Fibroblast of skin of right quadriceps (primary cell): Measurements from ENCODE around the gene C1QTNF9B.
"Not testable (repeated sequence)": the region's sequence is repeated elsewhere in the genome, so short reads cannot be mapped to it uniquely, and the experiment has no call there.

Experiments
- DNase-seq: peaks from one replicate; pipeline ENCODE4 v3.0.0-alpha.2; 2013

C1QTNF9B gene

DNA sequence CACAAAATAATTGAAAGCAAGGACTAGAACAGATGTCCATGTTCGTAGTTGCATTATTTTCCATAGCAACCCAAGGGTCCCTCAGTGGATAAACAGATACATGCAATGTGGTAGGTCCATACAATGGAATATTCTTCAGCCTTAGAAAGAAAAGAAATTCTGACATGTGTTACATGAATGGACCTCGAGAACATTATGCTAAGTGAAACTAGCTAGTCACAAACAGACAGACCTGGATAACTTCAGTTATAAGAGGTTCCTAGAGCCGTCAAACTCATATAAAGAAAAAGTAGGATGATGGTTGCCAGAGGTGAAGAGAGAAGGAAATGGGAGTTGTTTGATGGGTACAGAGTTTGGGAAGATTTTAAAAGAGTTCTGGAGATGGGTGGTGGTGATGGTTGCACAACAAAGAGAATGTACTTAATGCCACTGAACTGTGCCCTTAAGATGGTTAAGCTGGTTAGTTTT is at the start of gene C1QTNF9B:
TSS of gene C1QTNF9B (minus strand) at position 51 of the 468 bp plus-strand sequence.
- not testable (repeated sequence) for DNase-seq

DNA sequence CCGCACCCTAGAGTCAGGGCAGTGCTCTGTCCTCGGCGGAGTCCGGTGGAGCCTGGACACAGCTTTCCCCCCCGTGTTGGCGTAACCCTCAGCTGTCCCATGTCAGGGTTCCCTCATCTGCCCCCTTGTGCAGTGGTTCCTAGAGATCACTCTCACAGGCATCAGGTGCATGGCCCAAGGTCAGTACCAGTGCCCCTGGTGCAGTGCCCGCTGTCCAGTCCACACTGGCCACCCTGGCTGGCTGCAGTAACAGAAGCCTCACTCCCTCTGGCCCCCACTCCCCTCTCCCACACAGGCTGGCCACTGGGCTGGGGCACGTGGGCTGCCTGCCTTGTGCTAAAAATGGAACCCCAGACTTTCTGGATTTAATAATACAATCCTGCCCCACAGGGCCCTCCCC is 49.6 kb upstream of the C1QTNF9B start:
- no peak for DNase-seq

- no peak for DNase-seq
Measured at GRCh38 chr13:23946067-23946466, 48.8 kb upstream of the C1QTNF9B start.

DNA sequence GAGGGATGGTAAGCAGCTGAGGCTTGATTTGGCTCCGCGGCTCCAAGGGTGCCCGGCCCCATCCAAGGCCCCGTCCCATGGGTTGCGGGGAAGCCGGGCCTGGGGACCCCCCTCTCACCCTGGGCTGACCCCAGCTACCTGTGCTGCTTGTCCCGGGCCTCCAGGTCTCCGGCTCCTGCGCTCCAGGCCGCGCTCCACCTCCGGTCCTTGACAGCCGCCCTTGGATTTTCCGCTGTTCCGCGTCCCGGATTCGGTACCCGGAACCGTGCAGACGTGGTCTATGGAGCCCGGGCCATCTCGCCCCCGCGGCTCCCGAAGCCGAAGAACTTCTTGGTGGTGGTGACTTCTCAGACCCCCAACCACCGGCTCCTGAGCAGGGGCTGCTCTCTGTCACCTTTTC is 48.3 kb upstream of the C1QTNF9B start:
- no peak for DNase-seq

- DNase-seq: no peak
Measured at GRCh38 chr13:23941211-23941610, 43.9 kb upstream of the C1QTNF9B start.

GRCh38 chr13:23939666-23940065 is 42.4 kb upstream of the C1QTNF9B start:
- DNase-seq: not testable (repeated sequence)

GRCh38 chr13:23934520-23934919 is 37.2 kb upstream of the C1QTNF9B start:
- DNase-seq: peak; percentile 39

GRCh38 chr13:23928985-23929384 is 31.7 kb upstream of the C1QTNF9B start:
- peak; percentile 93 for DNase-seq

DNA sequence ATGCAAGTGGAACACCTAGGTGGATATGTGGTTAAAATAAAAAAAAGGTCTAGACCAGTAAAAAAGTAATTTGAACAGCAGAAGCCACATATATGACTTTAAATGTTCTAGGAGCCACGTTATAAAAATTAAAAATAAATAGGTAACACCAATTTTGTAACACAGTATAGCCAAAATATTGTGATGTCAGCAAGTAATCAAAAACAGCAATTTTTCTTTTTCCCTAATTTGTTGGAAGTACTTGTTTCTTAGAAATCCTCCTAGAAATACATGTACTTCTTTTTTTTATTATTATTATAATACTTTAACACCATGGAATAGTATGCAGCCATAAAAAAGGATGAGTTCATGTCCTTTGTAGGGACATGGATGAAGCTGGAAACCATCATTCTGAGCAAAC is 25.7 kb upstream of the C1QTNF9B start:
- no peak for DNase-seq

- DNase-seq: peak; percentile 13
Measured at GRCh38 chr13:23922005-23922932, 25.0 kb upstream of the C1QTNF9B start.

DNA sequence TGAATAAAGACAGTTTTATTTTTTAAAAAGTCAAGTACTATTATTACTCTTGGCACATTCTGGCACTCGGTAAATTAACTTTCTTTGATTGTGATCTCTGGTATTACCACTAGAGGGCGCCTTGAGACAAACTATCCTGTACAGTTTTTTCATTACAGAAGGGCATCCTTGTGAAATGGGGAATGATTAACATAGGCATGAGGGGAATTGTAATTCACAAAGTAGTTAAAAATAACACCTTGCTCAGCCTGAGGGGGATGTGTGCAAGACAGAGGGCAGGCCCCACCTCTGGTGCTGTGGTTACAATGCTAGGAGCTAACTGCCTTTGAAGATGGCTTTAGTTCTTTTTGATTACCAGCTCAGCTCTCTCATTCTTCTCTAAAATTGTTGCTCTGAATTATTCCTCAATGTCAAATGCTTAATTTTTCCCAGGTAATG is 24.2 kb upstream of the C1QTNF9B start:
- DNase-seq: peak; percentile 71

GRCh38 chr13:23919006-23919405 is 21.7 kb upstream of the C1QTNF9B start:
- peak; percentile 9 for DNase-seq

DNA sequence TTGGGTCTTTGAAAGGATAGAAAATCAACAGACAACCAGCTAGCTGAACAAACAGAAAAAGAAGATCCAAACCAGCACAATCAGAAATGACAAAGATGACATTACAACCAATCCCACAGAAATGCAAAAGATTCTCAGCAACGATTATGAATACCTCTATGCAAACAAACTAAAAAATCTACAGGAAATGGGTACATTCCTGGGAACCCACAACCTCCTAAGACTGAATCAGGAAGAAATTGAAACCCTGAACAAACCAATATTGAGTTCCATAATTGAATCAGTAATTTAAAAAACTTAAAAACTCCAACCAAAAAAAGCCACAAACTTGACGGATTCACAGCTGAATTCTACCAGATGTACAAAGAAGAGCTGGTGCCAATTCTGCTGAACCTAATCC is 20.9 kb upstream of the C1QTNF9B start:
- DNase-seq: peak; percentile 65

GRCh38 chr13:23915308-23915707 is 18.0 kb upstream of the C1QTNF9B start:
- no peak for DNase-seq

GRCh38 chr13:23912469-23912868 is 15.2 kb upstream of the C1QTNF9B start:
- DNase-seq: no peak

- no peak for DNase-seq
Measured at GRCh38 chr13:23909606-23910005, 12.3 kb upstream of the C1QTNF9B start.

DNA sequence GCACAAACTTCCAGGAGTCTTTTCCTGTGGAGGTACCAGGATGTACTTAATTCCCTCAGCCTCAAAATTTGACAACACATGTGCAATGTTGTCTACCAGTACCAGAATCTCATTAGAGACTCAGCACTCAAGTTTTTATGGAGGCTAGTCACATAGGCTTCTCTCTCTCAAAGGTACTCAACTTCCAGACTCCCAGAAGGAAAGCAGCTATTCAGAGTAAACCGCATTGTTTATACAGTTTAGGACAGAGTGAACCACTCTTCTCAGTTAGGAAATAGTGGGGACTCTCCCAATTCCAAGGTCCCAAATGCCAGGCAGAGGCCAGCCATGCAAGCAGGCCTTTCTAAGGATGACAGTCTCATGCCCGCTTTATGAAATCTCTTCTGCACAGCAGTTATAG is 8.5 kb upstream of the C1QTNF9B start:
- DNase-seq: no peak

- no peak for DNase-seq
Measured at GRCh38 chr13:23903906-23904280, 6.6 kb upstream of the C1QTNF9B start.

GRCh38 chr13:23902975-23903905 is 5.9 kb upstream of the C1QTNF9B start:
- DNase-seq: no peak

DNA sequence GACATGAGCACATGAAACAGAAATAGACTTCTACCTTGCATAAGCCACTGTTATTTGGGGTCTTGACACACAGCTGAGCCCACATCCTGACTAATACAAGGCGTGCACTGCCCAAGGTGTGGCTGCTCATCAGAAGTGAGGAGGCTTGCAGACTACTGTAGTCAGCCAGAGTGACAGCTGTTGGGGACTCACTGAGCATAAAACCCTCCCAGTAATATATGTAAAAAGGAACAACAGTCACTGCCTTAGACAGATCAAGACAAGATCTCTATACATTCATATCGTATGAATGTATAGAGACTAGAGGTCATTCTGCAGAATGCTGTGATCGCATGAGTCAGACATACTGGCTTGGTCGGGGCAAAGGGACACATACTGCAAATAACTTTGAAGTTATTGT is 4.1 kb upstream of the C1QTNF9B start:
- DNase-seq: peak; percentile 70

- peak; percentile 68 for DNase-seq
Measured at GRCh38 chr13:23899555-23899954, 2.3 kb upstream of the C1QTNF9B start.

DNA sequence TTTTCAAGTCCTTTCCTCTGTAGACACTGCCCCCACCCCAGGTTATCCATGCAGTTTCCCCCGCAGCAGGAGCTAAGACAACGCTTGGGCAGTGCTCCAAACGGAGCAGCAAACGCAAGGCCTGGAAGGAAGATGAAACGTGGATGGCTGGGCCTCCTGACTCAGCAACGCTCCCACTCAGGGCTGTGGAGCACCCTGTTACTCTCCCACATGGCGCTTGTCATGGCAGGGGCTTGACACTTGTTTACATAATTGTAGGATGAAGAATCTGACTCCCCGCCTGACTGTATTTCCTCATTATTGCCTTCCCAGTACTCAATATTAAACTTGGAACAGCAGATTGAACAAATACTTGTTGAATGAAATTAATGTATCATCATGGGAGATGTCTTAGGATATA is 799 bp upstream of the C1QTNF9B start:
- DNase-seq: peak; percentile 76

- not testable (repeated sequence) for DNase-seq
Measured at GRCh38 chr13:23894746-23895145, 2.6 kb downstream of the C1QTNF9B start.
